SK-N-SH (cell line): ENCODE measurements around the gene ASCC2. TPM values are rescaled to one million over a fixed set of nuclear protein-coding genes. Genes with fewer than 3 reads are reported as not detected.

ENCODE experiments used
- CTCF ChIA-PET: fragments of 300-600, 350-600 bp; formaldehyde crosslinking; extraction: SDS; loops from one replicate; lab custom pipeline; 2021; lab: Yijun Ruan, JAX
- POLR2A ChIA-PET: fragments of 350-600 bp; sonication (Branson Sonifier 250); formaldehyde crosslinking; extraction: SDS; loops from one replicate; lab custom pipeline; 2020; ENCODE audit warnings: antibody characterized with exemption, inconsistent platforms; lab: Yijun Ruan, JAX
- DNase-seq: peaks from one replicate; pipeline ENCODE4 v3.0.0; 2012
- H2AFZ ChIP-seq: fragments of 200-600 bp; sonication (generic); 2 replicates; pipeline ENCODE4 v1.8.1; 2016; ENCODE audit warnings: antibody characterized with exemption, mild to moderate bottlenecking, low read depth
- H3F3A ChIP-seq: fragments of 200-600 bp; sonication (generic); replicated peaks from 2 replicates; pipeline ENCODE3; 2016; ENCODE audit warnings: antibody characterized with exemption, mild to moderate bottlenecking; ENCODE audit not compliant: insufficient read depth
- H3K27ac ChIP-seq, 2 experiments: fragments of 200-500 bp in 1 of 2; fragments of 200-600 bp in 1 of 2; sonication (Bioruptor generic) in 1 of 2; sonication (generic), shearing (Covaris generic) in 1 of 2; 2 replicates each; pipeline versions ENCODE4 v1.5.1 to v1.6.1; 2014 to 2016; ENCODE audit warnings: low read depth in 2 of 2, inconsistent platforms in 1 of 2, low read length in 1 of 2, mild to moderate bottlenecking in 1 of 2, mixed read lengths in 1 of 2
- H3K27me3 ChIP-seq: fragments of 200-600 bp; sonication (generic), shearing (Covaris generic); 2 replicates; pipeline ENCODE4 v1.6.1; 2016; ENCODE audit warnings: mixed run types; ENCODE audit not compliant: insufficient read depth
- H3K36me3 ChIP-seq, 2 experiments: fragments of 200-500 bp in 1 of 2; fragments of 200-600 bp in 1 of 2; sonication (Bioruptor generic) in 1 of 2; sonication (generic) in 1 of 2; replicated peaks in 1 of 2; 2 replicates each; pipeline versions ENCODE3 to v1.5.1; 2014 to 2016; ENCODE audit warnings: low read length in 1 of 2, mild to moderate bottlenecking in 1 of 2; ENCODE audit not compliant: insufficient read depth in 2 of 2, control insufficient read depth in 1 of 2
- H3K4me1 ChIP-seq, 2 experiments: fragments of 200-500 bp in 1 of 2; fragments of 200-600 bp in 1 of 2; sonication (Bioruptor generic) in 1 of 2; sonication (generic), shearing (Covaris generic) in 1 of 2; 2 replicates each; pipeline versions ENCODE4 v1.5.1 to v1.6.1; 2014 to 2016; ENCODE audit warnings: low read depth in 1 of 2, low read length in 1 of 2, mixed run types in 1 of 2; ENCODE audit not compliant: insufficient read depth in 2 of 2, control insufficient read depth in 1 of 2
- H3K4me2 ChIP-seq: fragments of 200-600 bp; sonication (generic), shearing (Covaris generic); 2 replicates; pipeline ENCODE4 v1.6.1; 2017; ENCODE audit warnings: mixed run types
- H3K4me3 ChIP-seq, 2 experiments: fragments of 200-500 bp in 1 of 2; fragments of 200-600 bp in 1 of 2; sonication (Bioruptor generic) in 1 of 2; sonication (generic), shearing (Covaris generic) in 1 of 2; 2 replicates each; pipeline versions ENCODE4 v1.5.1 to v1.8.1; 2014 to 2016; ENCODE audit warnings: low read depth in 2 of 2, inconsistent platforms in 1 of 2, low read length in 1 of 2, mild to moderate bottlenecking in 1 of 2, mixed read lengths in 1 of 2, moderate library complexity in 1 of 2
- H3K79me2 ChIP-seq: fragments of 200-600 bp; sonication (generic); 2 replicates; pipeline ENCODE4 v1.8.1; 2017; ENCODE audit warnings: mild to moderate bottlenecking; ENCODE audit not compliant: insufficient read depth
- H3K9ac ChIP-seq: fragments of 200-600 bp; sonication (generic); 2 replicates; pipeline ENCODE4 v1.6.1; 2017; ENCODE audit warnings: mixed run types
- H3K9me2 ChIP-seq: fragments of 200-600 bp; sonication (generic); 2 replicates; pipeline ENCODE4 v1.6.1; 2017; ENCODE audit warnings: mixed run types
- H3K9me3 ChIP-seq: fragments of 200-600 bp; sonication (generic); 2 replicates; pipeline ENCODE4 v1.6.1; 2017; ENCODE audit warnings: mixed run types, mild to moderate bottlenecking, moderate library complexity
- H4K20me1 ChIP-seq: fragments of 200-600 bp; sonication (generic); 2 replicates; pipeline ENCODE4 v1.6.1; 2017; ENCODE audit warnings: mild to moderate bottlenecking, mixed run types; ENCODE audit not compliant: insufficient read depth
- EP300 ChIP-seq, 2 experiments: IDR thresholded peaks; 2 replicates each; pipeline versions ENCODE4 v1.4.0 to v1.6.1; 2012; ENCODE audit warnings: borderline replicate concordance in 1 of 2, low read depth in 1 of 2, low read length in 1 of 2
- FOSL2 ChIP-seq: IDR thresholded peaks from 2 replicates; pipeline ENCODE4 v1.4.0; 2012; ENCODE audit warnings: low read depth, mild to moderate bottlenecking, moderate library complexity, borderline replicate concordance
- FOXJ3 ChIP-seq: sonication (generic); formaldehyde crosslinking; IDR thresholded peaks from 2 replicates; pipeline ENCODE4 v1.5.1; 2020; ENCODE audit warnings: mild to moderate bottlenecking, missing genetic modification reagents
- FOXM1 ChIP-seq: IDR thresholded peaks from 2 replicates; pipeline ENCODE4 v1.4.0; 2012; ENCODE audit warnings: low read depth, mild to moderate bottlenecking
- GATA2 ChIP-seq: sonication (generic); formaldehyde crosslinking; IDR thresholded peaks from 2 replicates; pipeline ENCODE4 v1.5.0; 2020; ENCODE audit warnings: mild to moderate bottlenecking, missing genetic modification reagents
- JUND ChIP-seq: IDR thresholded peaks from 2 replicates; pipeline ENCODE4 v1.4.0; 2012
- MEF2A ChIP-seq: IDR thresholded peaks from 2 replicates; pipeline ENCODE4 v1.4.0; 2012; ENCODE audit warnings: low read depth, borderline replicate concordance
- MXI1 ChIP-seq: IDR thresholded peaks from 2 replicates; pipeline ENCODE4 v1.6.1; 2012; ENCODE audit warnings: mild to moderate bottlenecking, low read depth, low read length, improper control_type of control experiment
- NRF1 ChIP-seq: IDR thresholded peaks from 2 replicates; pipeline ENCODE4 v1.6.1; 2012; ENCODE audit warnings: low read depth, mild to moderate bottlenecking, low read length
- RFX5 ChIP-seq: IDR thresholded peaks from 2 replicates; pipeline ENCODE4 v1.6.1; 2012; ENCODE audit warnings: mild to moderate bottlenecking, improper control_type of control experiment, low read length
- RXRA ChIP-seq: IDR thresholded peaks from 2 replicates; pipeline ENCODE4 v1.4.0; 2012; ENCODE audit warnings: low read depth, mild to moderate bottlenecking, borderline replicate concordance
- SMC3 ChIP-seq: IDR thresholded peaks from 2 replicates; pipeline ENCODE4 v1.6.1; 2012; ENCODE audit warnings: low read depth, low read length, improper control_type of control experiment
- TEAD4 ChIP-seq: IDR thresholded peaks from 2 replicates; pipeline ENCODE4 v1.4.0; 2012; ENCODE audit warnings: mild to moderate bottlenecking, borderline replicate concordance; ENCODE audit not compliant: insufficient read depth
- WGBS: methylation state at CpG from one replicate; pipeline ENCODE4 v1.1.6; 2017; ENCODE audit warnings: low lambda C conversion rate; 5-methylcytosine and 5-hydroxymethylcytosine counted together
- polyA plus RNA-seq, 3 experiments: library from polyadenylated mRNA; depleted of rRNA; stranded (reverse); fragments of >200 nt; gene quantifications; 2 replicates each; pipeline ENCODE4 v1.2.3, GENCODE V29; 2012
- TF ChIP-seq, protein P1 (sequence below): fragments of 150-350 bp; IDR thresholded peaks from 2 replicates; pipeline ENCODE4 v1.6.1; 2016; ENCODE audit warnings: mild to moderate bottlenecking, low read depth, low read length
- TF ChIP-seq, protein P2 (sequence below): fragments of 200-600 bp; sonication (generic); IDR thresholded peaks from 2 replicates; pipeline ENCODE4 v1.6.1; 2017; ENCODE audit warnings: antibody characterized with exemption, mild to moderate bottlenecking, moderate library complexity

The ASCC2 gene
- polyA plus RNA-seq, 1 of the 3 experiments (the other 2 are of a cell fraction) = 82.0 TPM

DNA sequence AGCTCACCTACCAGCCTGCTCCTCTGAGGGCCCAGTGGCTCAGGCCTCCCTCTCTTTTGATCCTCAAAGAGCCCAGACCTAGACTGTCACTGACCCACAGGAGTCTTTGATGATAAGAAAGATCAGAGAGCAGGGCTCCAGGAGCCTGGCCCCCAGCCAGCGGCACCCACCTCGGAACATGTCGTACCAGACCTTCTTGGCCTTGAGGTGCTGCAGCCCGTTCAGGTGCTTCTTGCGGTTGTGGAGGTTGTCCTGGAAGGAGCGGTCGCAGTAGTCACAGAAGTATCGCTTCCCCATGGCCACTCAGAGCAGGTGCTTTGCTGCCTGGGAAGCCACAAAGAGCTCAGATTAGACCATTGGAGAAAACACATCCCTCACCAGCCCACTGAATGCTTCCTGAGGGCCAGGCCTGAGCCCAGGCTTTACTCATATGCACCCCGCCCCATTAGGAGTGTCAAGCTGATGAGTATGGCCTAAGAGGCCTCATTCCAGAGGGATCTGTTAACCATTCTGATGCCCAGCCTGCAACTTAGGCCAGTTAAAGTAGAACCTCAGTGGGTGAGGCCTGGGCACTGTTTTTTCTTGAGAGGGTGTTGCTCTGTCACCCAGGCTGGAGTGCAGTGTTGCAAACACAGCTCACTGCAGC, 89.7 kb downstream of the ASCC2 start:
- H3K9ac ChIP-seq = no peak overlapping the region
- WGBS = 97% methylated on average over 5 of the region's 9 CpGs
- H3K4me3 ChIP-seq = no peak overlapping the region
- ChIA-PET CTCF (interaction anchor here (0.5 to 1.0 kb wide), 2 partner anchors 89 to 340 kb away, joined by 3 read pairs; no protein-coding TSS in a partner anchor), POLR2A (no interaction called here)
- H3K27me3 ChIP-seq = no peaks in the 10 kb centered on the region
- no peaks in the 10 kb centered on the region for H3K79me2 ChIP-seq
- no peak for TF ChIP-seq GATA2 (CRISPR knock-in tag)
- no peak for TF ChIP-seq MXI1
- no peak for TF ChIP-seq NRF1
- TF ChIP-seq TEAD4 = no peak
- TF ChIP-seq JUND = no peak
- TF ChIP-seq, protein P1, sequence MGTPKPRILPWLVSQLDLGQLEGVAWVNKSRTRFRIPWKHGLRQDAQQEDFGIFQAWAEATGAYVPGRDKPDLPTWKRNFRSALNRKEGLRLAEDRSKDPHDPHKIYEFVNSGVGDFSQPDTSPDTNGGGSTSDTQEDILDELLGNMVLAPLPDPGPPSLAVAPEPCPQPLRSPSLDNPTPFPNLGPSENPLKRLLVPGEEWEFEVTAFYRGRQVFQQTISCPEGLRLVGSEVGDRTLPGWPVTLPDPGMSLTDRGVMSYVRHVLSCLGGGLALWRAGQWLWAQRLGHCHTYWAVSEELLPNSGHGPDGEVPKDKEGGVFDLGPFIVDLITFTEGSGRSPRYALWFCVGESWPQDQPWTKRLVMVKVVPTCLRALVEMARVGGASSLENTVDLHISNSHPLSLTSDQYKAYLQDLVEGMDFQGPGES = no peak
- no peaks in the 10 kb centered on the region for H3K9me3 ChIP-seq
- H2AFZ ChIP-seq = no peak overlapping the region
- no peaks in the 10 kb centered on the region for H3K9me2 ChIP-seq
- no peaks in the 10 kb centered on the region for H3F3A ChIP-seq
- no peak overlapping the region for H3K27ac ChIP-seq
- H4K20me1 ChIP-seq = 0 out of 2 replicates have a peak, but pooled peaks cover 3% of the 10 kb centered on the region
- H3K36me3 ChIP-seq = peaks cover 0 to 6% of the 10 kb centered on the region in 2 experiments
- no peak overlapping the region for H3K4me2 ChIP-seq
- no peaks in the 10 kb centered on the region; a peak in 1 of 4 replicates for H3K4me1 ChIP-seq
- DNase-seq = no peak

- no peaks in the 10 kb centered on the region for H3F3A ChIP-seq
- 0 out of 2 replicates have a peak, but pooled peaks cover 3% of the 10 kb centered on the region for H4K20me1 ChIP-seq
- H3K4me2 ChIP-seq = no peak overlapping the region
- H3K36me3 ChIP-seq = peaks cover 0 to 6% of the 10 kb centered on the region in 2 experiments
- WGBS = 96% methylated on average over 6 of the region's 7 CpGs
- H2AFZ ChIP-seq = no peak overlapping the region
- no peaks in the 10 kb centered on the region; a peak in 1 of 4 replicates for H3K4me1 ChIP-seq
- H3K4me3 ChIP-seq = no peak overlapping the region
- ChIA-PET POLR2A (no interaction called here), CTCF (interaction anchor here (0.5 to 1.0 kb wide), 2 partner anchors 89 to 341 kb away, joined by 3 read pairs; no protein-coding TSS in a partner anchor)
- no peaks in the 10 kb centered on the region for H3K79me2 ChIP-seq
- no peak overlapping the region for H3K27ac ChIP-seq
- H3K27me3 ChIP-seq = no peaks in the 10 kb centered on the region
- no peak overlapping the region for H3K9ac ChIP-seq
- TF ChIP-seq RXRA = no peak
- no peak for TF ChIP-seq FOXM1
- TF ChIP-seq, protein P2, sequence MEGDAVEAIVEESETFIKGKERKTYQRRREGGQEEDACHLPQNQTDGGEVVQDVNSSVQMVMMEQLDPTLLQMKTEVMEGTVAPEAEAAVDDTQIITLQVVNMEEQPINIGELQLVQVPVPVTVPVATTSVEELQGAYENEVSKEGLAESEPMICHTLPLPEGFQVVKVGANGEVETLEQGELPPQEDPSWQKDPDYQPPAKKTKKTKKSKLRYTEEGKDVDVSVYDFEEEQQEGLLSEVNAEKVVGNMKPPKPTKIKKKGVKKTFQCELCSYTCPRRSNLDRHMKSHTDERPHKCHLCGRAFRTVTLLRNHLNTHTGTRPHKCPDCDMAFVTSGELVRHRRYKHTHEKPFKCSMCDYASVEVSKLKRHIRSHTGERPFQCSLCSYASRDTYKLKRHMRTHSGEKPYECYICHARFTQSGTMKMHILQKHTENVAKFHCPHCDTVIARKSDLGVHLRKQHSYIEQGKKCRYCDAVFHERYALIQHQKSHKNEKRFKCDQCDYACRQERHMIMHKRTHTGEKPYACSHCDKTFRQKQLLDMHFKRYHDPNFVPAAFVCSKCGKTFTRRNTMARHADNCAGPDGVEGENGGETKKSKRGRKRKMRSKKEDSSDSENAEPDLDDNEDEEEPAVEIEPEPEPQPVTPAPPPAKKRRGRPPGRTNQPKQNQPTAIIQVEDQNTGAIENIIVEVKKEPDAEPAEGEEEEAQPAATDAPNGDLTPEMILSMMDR = no peak
- no peak for TF ChIP-seq SMC3
- TF ChIP-seq FOSL2 = no peak
- no peak for TF ChIP-seq FOXJ3
- no peak for TF ChIP-seq NRF1
- TF ChIP-seq MEF2A = no peak
- TF ChIP-seq, protein P1 = no peak
- TF ChIP-seq TEAD4 = no peak
- TF ChIP-seq RFX5 = no peak
- no peak for TF ChIP-seq GATA2 (CRISPR knock-in tag)
- no peak for TF ChIP-seq EP300 (IDR thresholded peaks at IDR 0.05; ENCODE audit: borderline replicate concordance in 1 of 2, low read depth in 1 of 2, low read length in 1 of 2)
- H3K9me2 ChIP-seq = no peaks in the 10 kb centered on the region
- H3K9me3 ChIP-seq = no peaks in the 10 kb centered on the region
- no peak for DNase-seq
Observed at GRCh38 chr22:29747832-29748231, 90.2 kb downstream of the ASCC2 start.
